ENCODE measurements around the gene AMZ2. TPM values are rescaled to one million over a fixed set of nuclear protein-coding genes. Genes with fewer than 3 reads are reported as not detected.

AMZ2 gene
- total RNA-seq, 1 experiment from 2014 or later, result 54.6 TPM

DNA sequence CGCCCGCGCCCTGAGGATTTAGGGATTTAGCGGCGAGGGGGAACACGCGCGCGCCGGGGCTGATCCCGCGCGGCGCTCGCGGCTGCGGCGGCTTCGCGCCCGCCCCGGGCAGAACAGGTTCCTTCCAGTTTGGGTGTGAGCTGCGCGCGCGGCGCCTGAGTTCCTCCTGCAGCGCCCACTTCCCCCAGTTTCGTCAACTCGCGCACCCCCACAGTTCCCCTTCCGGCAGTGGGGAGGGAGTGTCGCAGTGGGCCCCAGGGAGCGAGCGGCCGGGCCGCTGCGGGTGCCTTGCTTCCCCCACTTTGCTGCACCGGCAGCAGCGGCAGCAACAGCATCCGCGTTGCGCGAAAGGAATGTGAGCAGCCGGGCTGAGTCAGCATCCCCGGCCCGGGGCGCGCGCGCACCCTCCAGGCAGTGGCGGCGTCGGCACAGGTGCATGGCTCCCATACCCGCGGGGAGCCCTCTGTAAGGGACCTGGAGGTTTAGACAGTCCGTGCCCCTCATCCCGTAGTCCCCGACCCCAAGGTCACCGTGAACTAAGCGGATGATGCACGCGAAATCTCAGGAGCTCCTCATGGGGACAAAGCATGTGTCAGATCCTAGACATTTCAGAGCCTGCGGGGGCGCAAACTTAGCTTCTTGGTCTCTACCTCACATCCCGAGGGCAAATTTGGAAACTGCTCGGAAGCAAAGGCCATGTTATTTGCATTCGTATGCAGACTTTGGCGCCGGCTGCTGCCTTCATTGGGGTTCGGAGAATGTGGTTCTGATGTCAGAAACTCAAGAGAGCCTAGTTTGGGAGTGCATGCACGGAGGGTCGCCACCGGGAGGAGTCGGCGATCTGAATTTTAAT, 44.2 kb downstream of the AMZ2 start (continued):
- TF ChIP-seq AR (CRISPR knock-in tag; IDR thresholded peaks at IDR 0.05), result no peak

GRCh38 chr17:68292689-68293040, 44.8 kb downstream of the AMZ2 start:
- Mint-ChIP-seq H3K4me3 (peak overlapping the region; percentile 68), H3K27me3 (ENCODE audit: low read depth) (peaks cover 50% of the 10 kb centered on the region), H3K9me3 (no peaks in the 10 kb centered on the region), H3K27ac (peak overlapping the region; percentile 31), H3K36me3 (no peaks in the 10 kb centered on the region), H3K4me1 (peaks cover 67% of the 10 kb centered on the region)
- POLR2A ChIA-PET, result interaction anchor here (1.0 to 1.4 kb wide), 3 partner anchors 9 to 106 kb away, joined by 4 to 9 read pairs (median 6); no protein-coding TSS in a partner anchor
- no peak for ATAC-seq
- DNase-seq (ENCODE audit: low spot score), result no peak
- TF ChIP-seq ZNF396 (CRISPR knock-in tag; IDR thresholded peaks at IDR 0.05; ENCODE audit: borderline replicate concordance), result no peak
- no peak for TF ChIP-seq E2F1 (CRISPR knock-in tag; IDR thresholded peaks at IDR 0.05)
- TF ChIP-seq CDX4 (CRISPR knock-in tag; IDR thresholded peaks at IDR 0.05; ENCODE audit: borderline replicate concordance), result no peak
- no peak for TF ChIP-seq MAX (CRISPR knock-in tag; IDR thresholded peaks at IDR 0.05)
- TF ChIP-seq FOXK1 (CRISPR knock-in tag; IDR thresholded peaks at IDR 0.05), result no peak
- TF ChIP-seq ZNF416 (CRISPR knock-in tag; IDR thresholded peaks at IDR 0.05), result no peak
- no peak for TF ChIP-seq AR (CRISPR knock-in tag; IDR thresholded peaks at IDR 0.05)
- TF ChIP-seq ZNF512 (CRISPR knock-in tag; IDR thresholded peaks at IDR 0.05; ENCODE audit: borderline replicate concordance), result no peak
- TF ChIP-seq NFE2L1 (CRISPR knock-in tag; IDR thresholded peaks at IDR 0.05), result no peak
- TF ChIP-seq ZBTB21 (CRISPR knock-in tag; IDR thresholded peaks at IDR 0.05; ENCODE audit: borderline replicate concordance), result no peak
- no peak for TF ChIP-seq ZNF219 (CRISPR knock-in tag; IDR thresholded peaks at IDR 0.05; ENCODE audit: borderline replicate concordance)
- no peak for TF ChIP-seq AFF4 (CRISPR knock-in tag; IDR thresholded peaks at IDR 0.05; ENCODE audit: borderline replicate concordance)
- CTCF ChIA-PET, result interaction anchor here (1.7 kb wide), 1 partner anchor 106 kb away, joined by 8 read pairs; no protein-coding TSS in a partner anchor

Measured in WTC11 (cell line).